EH (cell line): Measurements from ENCODE around the gene IGLON5.

Experiments used
- DNase-seq: peaks from one replicate; pipeline ENCODE4 v3.0.0-alpha.2; 2015; ENCODE audit warnings: low read depth

Gene IGLON5

DNA sequence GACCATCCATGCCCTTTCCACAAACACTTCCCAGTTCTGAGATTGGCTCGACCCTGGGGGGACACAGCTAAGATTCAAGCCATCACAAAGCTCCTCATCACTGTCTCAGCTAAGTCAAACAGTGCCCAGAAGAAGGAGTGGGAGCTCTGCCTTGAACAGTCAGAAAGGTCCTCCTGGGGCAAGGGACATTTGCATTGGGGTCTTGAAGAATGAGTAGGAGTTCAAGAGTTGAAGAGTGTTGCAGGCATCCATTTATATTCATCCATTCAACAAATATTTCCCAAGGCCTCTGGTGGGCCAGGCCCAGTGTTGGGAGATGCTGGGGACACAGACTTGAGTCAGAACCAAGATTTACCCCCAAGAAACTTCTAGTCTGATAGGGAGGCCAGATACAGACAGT lies 6.5 kb downstream of the IGLON5 start:
- DNase-seq = no peak

DNA sequence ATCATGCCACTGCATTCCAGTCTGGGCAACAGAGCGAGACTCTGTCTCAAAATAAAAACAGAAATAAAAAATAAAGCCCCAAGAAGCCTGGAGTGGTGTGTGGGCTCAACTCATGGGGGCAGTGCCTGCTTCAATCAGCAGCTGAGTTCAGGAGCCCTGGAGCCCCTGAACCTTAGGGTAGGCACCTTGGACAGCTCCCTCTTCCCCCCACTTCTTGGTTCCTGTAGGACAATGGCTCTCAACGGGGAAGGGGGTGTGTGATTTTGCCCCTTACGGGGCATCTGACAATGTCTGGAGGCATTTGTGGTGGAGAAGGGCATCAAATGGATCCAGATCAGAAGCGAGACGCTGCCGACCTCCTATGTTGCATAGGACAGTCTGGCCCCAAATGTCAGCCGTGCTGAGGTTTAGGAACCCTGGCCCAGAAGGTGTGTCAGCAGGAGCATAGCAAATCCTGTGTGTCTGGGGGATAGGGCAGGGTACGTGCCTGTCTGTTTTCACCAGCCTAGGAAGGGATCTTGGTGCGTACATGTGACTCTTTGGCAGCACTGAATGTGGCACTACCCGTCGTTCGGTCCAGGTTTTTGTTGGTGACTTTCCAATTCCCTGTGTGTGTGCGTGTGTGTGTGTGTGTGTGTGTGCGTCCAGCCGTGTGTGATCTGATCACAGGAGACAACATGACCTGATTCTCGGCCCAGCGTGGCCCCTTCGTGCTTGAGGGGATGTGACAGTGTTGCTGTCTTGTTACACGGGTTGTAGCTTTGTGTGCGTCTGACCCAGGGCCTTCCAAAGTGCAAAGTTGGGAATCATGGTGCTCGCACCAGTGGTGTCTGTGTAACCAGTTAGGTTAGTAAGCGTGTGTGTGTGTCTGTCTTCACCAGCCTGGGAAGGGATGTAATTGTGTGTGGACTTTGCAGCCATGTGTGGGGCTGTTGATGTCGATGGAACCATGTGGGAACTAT lies 7.5 kb downstream of the IGLON5 start:
- no peak for DNase-seq

DNA sequence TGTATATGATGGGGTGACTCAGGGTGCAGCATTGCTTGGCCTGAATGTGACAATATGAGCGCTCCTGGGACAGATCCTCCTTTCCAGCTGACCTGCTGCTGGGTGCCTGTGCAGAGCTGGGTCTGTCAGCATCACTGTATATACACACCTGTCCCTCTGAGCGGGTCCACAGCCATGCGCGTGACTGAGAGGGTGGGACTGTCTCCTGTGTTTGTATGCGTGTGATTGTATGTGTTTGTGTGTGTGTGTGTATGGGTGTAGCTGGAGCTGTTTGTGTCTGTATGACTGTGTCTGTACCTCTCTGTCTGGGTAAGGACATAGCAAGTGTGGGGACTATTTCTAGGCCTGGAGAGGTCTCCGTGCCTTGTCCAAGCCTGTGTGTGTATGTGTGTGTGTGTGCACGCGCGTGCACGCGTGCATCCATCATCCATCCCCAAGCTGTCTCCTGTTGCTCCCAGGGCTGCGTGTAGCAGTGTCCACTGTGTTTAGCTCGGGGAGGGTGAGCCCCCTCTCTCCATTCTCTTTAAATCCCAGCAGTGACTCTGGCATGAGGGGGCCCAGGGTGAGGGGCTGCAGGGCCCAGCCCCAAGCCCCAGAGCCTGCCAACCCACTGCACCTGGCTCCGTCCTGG lies 8.3 kb downstream of the IGLON5 start:
- no peak for DNase-seq

DNA sequence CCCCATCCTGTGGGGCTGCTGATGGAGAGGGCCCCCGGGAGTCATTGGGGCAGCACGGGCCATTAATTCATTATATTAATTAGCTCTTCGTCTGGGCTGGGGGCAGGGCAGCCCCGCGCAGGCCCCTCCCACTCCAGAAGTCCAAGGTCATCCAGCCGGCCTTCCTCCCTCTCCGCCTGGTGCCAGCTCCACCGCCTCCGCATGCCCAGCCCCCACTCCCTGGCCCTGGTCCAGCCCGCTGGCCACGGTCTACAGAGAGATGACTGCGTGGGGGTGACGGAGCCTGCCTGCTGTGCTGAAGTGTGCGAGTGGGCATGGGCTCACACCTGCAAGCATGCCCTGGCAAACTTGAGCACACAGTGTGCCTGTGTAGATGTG lies 8.8 kb downstream of the IGLON5 start:
- DNase-seq = no peak

GRCh38 chr19:51321799-51322198 lies 10.4 kb downstream of the IGLON5 start:
- DNase-seq = no peak

DNA sequence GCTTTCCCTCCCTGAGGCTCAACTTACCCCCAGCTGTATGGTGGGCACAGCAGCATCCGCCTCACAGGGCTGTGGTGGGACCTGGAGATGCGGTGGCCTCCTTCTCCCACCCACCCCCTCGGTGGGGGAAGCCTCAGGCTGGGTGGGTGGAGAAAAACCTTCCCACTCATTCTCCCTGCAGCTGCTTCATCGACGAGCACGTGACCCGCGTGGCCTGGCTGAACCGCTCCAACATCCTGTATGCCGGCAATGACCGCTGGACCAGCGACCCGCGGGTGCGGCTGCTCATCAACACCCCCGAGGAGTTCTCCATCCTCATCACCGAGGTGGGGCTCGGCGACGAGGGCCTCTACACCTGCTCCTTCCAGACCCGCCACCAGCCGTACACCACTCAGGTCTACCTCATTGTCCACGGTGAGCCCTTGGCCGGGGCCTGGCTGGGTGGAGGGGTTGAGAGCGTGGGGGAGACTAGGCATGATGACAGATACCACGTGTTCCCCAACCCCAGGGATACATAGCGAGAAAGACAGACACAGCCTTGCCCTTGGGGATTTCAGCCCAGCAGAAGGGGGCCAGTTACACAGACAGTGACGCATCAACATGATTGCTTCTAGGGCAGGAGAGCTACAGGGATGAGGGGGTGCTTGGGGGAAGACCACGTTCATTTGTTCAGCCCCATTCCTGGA lies 12.2 kb downstream of the IGLON5 start:
- DNase-seq = no peak

DNA sequence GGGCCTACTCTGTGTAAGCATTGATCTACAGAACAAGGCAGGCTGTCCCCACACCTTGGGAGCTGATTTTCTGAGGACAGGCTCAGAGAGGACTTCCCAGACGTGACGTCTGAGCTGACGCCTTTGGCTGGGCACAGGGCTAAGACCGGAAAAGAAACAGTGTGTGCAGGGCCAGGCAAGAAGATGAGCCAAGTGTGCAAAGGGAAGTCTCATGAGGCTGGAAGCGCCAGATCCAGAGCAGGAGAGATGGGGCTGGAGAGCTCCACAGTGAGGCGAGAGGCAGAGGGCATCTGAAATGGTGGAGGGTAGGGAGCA lies 12.7 kb downstream of the IGLON5 start:
- no peak for DNase-seq

DNA sequence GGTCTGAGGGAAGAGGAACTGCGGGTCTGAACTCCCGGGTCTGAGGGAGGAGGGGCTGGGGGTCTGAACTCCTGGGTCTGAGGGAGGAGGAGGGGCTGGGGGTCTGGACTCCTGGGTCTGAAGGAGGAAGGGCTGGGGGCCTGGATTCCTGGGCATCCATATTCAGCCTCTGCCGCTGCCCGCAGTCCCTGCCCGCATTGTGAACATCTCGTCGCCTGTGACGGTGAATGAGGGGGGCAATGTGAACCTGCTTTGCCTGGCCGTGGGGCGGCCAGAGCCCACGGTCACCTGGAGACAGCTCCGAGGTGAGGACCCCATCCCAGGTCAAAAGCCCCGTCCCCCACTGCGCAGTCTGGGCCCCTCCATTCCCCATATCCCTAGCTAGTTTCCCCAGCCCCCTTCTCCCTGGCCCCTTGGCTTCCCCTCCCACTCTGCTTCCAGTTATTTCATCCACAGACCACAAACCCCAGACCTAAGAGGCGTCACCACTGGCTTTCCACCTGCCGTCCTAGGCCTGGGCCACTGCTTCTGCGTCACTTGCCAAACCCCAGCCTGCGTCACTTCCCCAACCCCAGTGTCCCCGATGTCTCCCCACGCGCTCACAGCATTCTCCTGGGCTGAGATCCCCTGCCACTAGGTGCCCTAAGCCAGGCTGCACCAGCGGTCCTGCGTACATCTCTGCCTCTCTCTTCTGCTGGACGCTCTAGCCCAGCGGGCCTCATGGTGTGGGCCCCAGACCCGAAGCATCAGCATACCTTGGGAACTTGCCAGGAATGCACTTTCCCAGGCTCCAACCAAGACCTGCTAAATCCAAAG lies 13.9 kb downstream of the IGLON5 start:
- DNase-seq = no peak

DNA sequence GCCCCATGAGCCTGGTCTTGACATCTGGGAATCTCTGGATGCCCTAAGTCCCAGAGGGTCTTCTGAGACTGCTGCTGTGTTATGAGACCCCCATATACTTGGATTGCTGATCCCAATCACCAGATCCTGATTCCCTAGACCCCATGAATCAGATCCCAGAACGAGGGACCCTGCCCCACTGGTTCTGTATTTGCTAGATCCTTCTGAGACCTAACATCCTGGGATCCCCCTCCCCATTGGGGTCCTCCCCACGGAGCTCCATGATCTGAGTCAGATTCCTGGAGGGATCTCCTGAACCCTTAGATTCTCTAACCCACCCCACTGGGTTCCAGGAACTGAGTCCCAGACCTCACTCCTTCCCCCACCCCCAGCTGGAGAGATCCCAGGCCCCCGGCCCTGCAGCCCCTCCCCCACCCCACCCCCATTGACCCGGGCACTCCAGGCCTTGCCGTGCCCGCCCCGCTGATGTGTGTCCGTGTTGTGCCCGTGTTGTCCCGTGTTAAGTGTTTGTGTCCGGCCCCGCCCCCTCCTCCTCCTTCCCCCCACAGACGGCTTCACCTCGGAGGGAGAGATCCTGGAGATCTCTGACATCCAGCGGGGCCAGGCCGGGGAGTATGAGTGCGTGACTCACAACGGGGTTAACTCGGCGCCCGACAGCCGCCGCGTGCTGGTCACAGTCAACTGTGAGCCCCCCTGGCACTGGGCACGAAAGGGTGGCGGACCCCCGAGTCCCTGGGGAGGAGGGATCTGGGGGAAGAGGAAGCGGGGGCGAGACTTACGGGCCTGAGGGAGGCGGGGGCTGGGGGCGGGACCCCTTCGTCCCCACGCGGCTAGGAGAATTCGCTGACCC lies 15.0 kb downstream of the IGLON5 start:
- no peak for DNase-seq

- no peak for DNase-seq
Observed at GRCh38 chr19:51327066-51328001, 15.9 kb downstream of the IGLON5 start.

- no peak for DNase-seq
Observed at GRCh38 chr19:51329411-51329810, 18.0 kb downstream of the IGLON5 start.

- DNase-seq = no peak
Observed at GRCh38 chr19:51330366-51330765, 18.9 kb downstream of the IGLON5 start.

DNA sequence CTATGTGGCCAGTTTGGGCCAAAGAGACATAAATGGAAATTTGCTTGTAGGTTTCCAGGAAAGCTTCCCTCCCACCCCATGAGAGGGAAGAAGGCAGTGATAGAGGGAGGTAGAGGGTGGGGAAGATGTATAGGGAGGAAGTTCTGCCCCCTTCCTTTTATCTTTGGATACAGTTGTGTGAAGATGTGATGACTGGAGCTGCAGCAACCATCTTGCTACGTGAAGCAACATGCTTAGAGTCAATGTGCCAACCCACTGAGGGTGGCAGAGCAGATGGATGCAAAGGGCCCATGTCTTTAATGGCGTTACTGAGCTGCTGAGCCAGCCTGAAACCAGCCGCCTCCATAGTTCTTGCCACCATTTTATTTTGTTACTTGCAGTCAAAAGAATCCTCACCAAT lies 19.7 kb downstream of the IGLON5 start:
- DNase-seq = no peak

DNA sequence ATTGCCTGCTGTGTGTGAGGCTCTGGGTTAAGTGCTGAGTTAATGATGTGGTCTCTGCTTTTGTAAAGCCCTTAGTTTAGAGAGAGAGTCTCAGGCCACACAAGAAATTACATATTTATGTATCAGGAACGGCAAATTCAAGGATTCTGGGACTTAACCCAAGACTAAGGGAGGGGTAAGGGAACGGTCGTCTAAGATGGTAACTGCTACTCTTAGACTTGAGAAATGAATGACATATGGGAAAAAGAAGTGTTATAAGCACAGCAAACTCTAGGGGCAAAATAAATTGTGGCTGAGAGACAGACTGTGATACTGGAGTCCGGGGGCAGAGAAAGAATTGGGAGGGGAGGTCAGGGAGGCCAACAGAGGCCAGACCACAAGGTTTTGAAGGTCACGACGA lies 20.3 kb downstream of the IGLON5 start:
- no peak for DNase-seq

DNA sequence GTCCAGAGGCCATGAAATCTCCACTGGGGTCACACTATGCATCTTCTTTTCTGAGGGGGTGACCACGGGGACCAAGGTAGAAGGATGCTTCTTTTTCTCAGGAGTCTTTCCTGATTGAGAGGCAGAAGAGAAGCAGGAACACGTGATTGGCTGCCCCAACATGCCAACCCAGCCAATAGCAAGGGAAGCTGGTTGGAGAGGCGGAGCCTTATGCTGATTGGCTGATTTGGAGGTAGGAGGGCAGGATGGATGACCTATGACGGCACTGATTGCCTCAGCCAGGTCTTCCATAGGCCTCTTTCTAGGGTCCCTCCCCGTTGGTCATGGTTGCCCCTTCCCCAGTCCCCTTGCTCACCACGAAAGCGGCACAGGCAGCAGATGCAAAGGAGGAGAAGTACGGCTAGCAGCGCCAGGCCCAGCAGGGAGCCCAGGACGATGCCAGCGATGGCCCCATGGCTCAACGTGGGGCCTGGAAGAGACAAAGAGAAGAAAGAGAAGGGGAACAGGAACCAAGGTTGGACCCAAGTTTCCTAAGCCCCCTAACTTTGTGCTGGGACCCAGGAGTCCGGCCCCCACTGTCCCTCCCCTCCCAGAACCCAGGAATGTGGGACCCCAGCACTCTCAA lies 22.5 kb downstream of the IGLON5 start:
- peak; percentile 4 for DNase-seq

- DNase-seq = no peak
Observed at GRCh38 chr19:51337141-51337860, 25.9 kb downstream of the IGLON5 start.

GRCh38 chr19:51337861-51338562 lies 26.6 kb downstream of the IGLON5 start:
- no peak for DNase-seq

- peak; percentile 80 for DNase-seq
Observed at GRCh38 chr19:51338563-51339312, 27.3 kb downstream of the IGLON5 start.
